HepG2 (cell line): ENCODE results near the gene AKR1C2. TPM values are rescaled to one million over a fixed set of nuclear protein-coding genes. Genes with fewer than 3 reads are reported as not detected.
A peak's percentile ranks its signal among the peaks of the same experiment; 100 is the strongest.

Experiments used
- ATAC-seq: fragments of 200-7000 bp; cut with Tn5 transposase; 3 replicates; pipeline ENCODE4 v1.9.1; 2020; ENCODE audit warnings: mild to moderate bottlenecking, moderate library complexity
- BruUV-seq: library from RNA; stranded (reverse); fragments of 400-500 nt; replicated peaks from 2 replicates; lab custom pipeline; 2021; lab: Mats Ljungman, UMichigan
- CTCF ChIA-PET: fragments of 300-600 bp; formaldehyde crosslinking; extraction: SDS; loops from one replicate; lab custom pipeline; 2021; ENCODE audit warnings: low total read pairs, inconsistent platforms, low intra/inter-chr PET ratio; lab: Yijun Ruan, JAX
- POLR2A ChIA-PET: fragments of 350-600 bp; sonication (Branson Sonifier 250); formaldehyde crosslinking; loops from one replicate; lab custom pipeline; 2020; ENCODE audit warnings: antibody characterized with exemption, inconsistent platforms; lab: Yijun Ruan, JAX
- DNase-seq: peaks from one replicate; pipeline ENCODE4 v3.0.0-alpha.2; 2015; ENCODE audit warnings: low spot score
- FAIRE-seq: peaks from 3 replicates; lab custom pipeline; 2011; peaks lifted over from hg19 to GRCh38; lab: Jason Lieb, UNC
- H2AFZ ChIP-seq: one replicate; pipeline ENCODE4 v1.6.1; 2011; ENCODE audit warnings: low read length, inconsistent platforms
- H3K27ac ChIP-seq: fragments of 300-600 bp; 3 replicates; pipeline ENCODE4 v1.8.0; 2011; ENCODE audit warnings: mixed run types, mild to moderate bottlenecking, mixed read lengths, low read length, inconsistent platforms; ENCODE audit not compliant: insufficient read depth; ENCODE audit errors: extremely low read length
- H3K27me3 ChIP-seq, 2 experiments: fragments of 200-600 bp in 1 of 2; 2 replicates in 1 of 2; 3 replicates in 1 of 2; pipeline versions ENCODE4 v1.6.0 to v1.8.0; 2011; ENCODE audit warnings: low read length in 2 of 2, mild to moderate bottlenecking in 2 of 2, moderate library complexity in 2 of 2, inconsistent platforms in 1 of 2; ENCODE audit not compliant: insufficient read depth in 2 of 2, control insufficient read depth in 1 of 2
- H3K36me3 ChIP-seq, 2 experiments: fragments of 200-600 bp in 1 of 2; replicated peaks in 1 of 2; 2 replicates in 1 of 2; 3 replicates in 1 of 2; pipeline versions ENCODE4 v1.5.1 to v1.8.0; 2011; ENCODE audit warnings: low read length in 2 of 2, inconsistent platforms in 1 of 2; ENCODE audit not compliant: insufficient read depth in 2 of 2, control insufficient read depth in 1 of 2
- H3K4me1 ChIP-seq: 2 replicates; pipeline ENCODE4 v1.5.1; 2012; ENCODE audit warnings: low read length, inconsistent platforms; ENCODE audit not compliant: insufficient read depth
- H3K4me2 ChIP-seq: 2 replicates; pipeline ENCODE4 v1.6.0; 2011; ENCODE audit warnings: low read depth, low read length, inconsistent platforms
- H3K4me3 ChIP-seq, 3 experiments: fragments of 200-600 bp in 1 of 3; sonication (generic), shearing (Covaris generic) in 1 of 3; replicated peaks in 1 of 3; 2 replicates each; pipeline ENCODE4 v1.5.1; 2011 to 2016; ENCODE audit warnings: low read length in 3 of 3, inconsistent platforms in 2 of 3, low read depth in 2 of 3, mild to moderate bottlenecking in 2 of 3, control low read depth in 1 of 3, mixed read lengths in 1 of 3; ENCODE audit not compliant: insufficient read depth in 1 of 3
- H3K79me2 ChIP-seq: one replicate; pipeline ENCODE4 v1.6.1; 2011; ENCODE audit warnings: low read length, inconsistent platforms; ENCODE audit not compliant: insufficient read depth
- H3K9ac ChIP-seq: 2 replicates; pipeline ENCODE4 v1.6.0; 2011; ENCODE audit warnings: mild to moderate bottlenecking, low read depth, low read length, inconsistent platforms; ENCODE audit not compliant: insufficient read depth
- H3K9me3 ChIP-seq: 2 replicates; pipeline ENCODE4 v1.5.1; 2012; ENCODE audit warnings: mild to moderate bottlenecking, low read length
- H4K20me1 ChIP-seq: 2 replicates; pipeline ENCODE4 v1.6.0; 2011; ENCODE audit warnings: inconsistent platforms, mild to moderate bottlenecking, low read length, moderate library complexity; ENCODE audit not compliant: insufficient read depth
- AFF4 ChIP-seq: sonication (generic); formaldehyde crosslinking; IDR thresholded peaks from 2 replicates; pipeline ENCODE4 v1.4.0; 2020; ENCODE audit warnings: missing genetic modification reagents
- HES4 ChIP-seq: sonication (generic); formaldehyde crosslinking; IDR thresholded peaks from 2 replicates; pipeline ENCODE4 v1.9.0; 2021; ENCODE audit warnings: mild to moderate bottlenecking, missing genetic modification reagents, borderline replicate concordance
- RBFOX2 ChIP-seq: fragments of 200-400 bp; formaldehyde crosslinking; IDR thresholded peaks from 2 replicates; pipeline ENCODE4 v1.6.1; 2017; ENCODE audit warnings: low read depth, mild to moderate bottlenecking, low read length
- RBM22 ChIP-seq: fragments of 200-400 bp; formaldehyde crosslinking; optimal IDR thresholded peaks from 2 replicates; pipeline ENCODE3; 2017; ENCODE audit warnings: mild to moderate bottlenecking, low read length, moderate library complexity
- WGBS: methylation state at CpG from one replicate; pipeline ENCODE4 v1.1.6; 2017; ENCODE audit warnings: low lambda C conversion rate; 5-methylcytosine and 5-hydroxymethylcytosine counted together
- in situ Hi-C: cut with HindIII; loops from 2 replicates; pipeline ENCODE4 v1.10.0; 2017; ENCODE audit warnings: low pct_unique_long_range_greater_than_20kb; ENCODE audit not compliant: extremely low pct_ligation_motif_present
- intact Hi-C: fragments of 100-400 bp; cut with micrococcal nuclease; formaldehyde crosslinking; loops from one replicate; pipeline ENCODE4 v1.10.0; 2022; ENCODE audit not compliant: unreplicated experiment
- polyA plus RNA-seq, 8 experiments: library from polyadenylated mRNA; depleted of rRNA in 3 of 8; stranded (reverse) in 7 of 8; unstranded in 1 of 8; fragments of >200 nt; fragmentation: Illumina TruSeq in 4 of 8; extraction: Trizol in 4 of 8; gene quantifications; 2 replicates each; pipeline versions ENCODE4 v1.2.1 to v1.2.3, GENCODE V29; 2011 to 2016; ENCODE audit warnings: low read depth in 4 of 8, missing spikeins in 1 of 8, mixed read lengths in 1 of 8; ENCODE audit not compliant: insufficient read depth in 1 of 8
- total RNA-seq, 5 experiments: library from RNA; depleted of rRNA; stranded (reverse); fragments of >200 nt; fragmentation: Illumina TruSeq; extraction: Trizol; gene quantifications; 2 replicates each; pipeline ENCODE4 v1.2.3, GENCODE V29; 2016; ENCODE audit warnings: low read depth in 1 of 5

Gene AKR1C2
- total and polyA plus RNA-seq, 2 of the 13 experiments (the other 11 are each of a cell fraction or from before 2014, with no cell fraction given): 140 to 900 TPM

GRCh38 chr10:5002013-5002727 is 1.5 kb downstream of the AKR1C2 start:
- H3K9ac ChIP-seq: peak overlapping the region; percentile 55
- in situ Hi-C loops: no loop called here
- POLR2A ChIA-PET: no interaction called here

More at GRCh38 chr10:5002013-5002727, 1.5 kb downstream of the AKR1C2 start:
- Histone ChIP-seq H3K79me2 (peaks cover 16% of the 10 kb centered on the region), H2AFZ (no peak overlapping the region), H3K9me3 (no peaks in the 10 kb centered on the region), H3K4me1 (0 out of 2 replicates have a peak, but pooled peaks cover 15% of the 10 kb centered on the region), H3K4me2 (peak overlapping the region; percentile 63), H3K4me3 (peak overlapping the region; percentile 39 to 61 (median 55); a peak in 5 of 6 replicates), H3K36me3 (peaks cover 0 to 2% of the 10 kb centered on the region in 2 experiments; a peak in 2 of 5 replicates), H4K20me1 (no peaks in the 10 kb centered on the region), H3K27me3 (no peaks in the 10 kb centered on the region), H3K27ac (peak overlapping the region; percentile 34)
- no TSS peak for BruUV-seq
- TF ChIP-seq RBM22: peak; percentile 47
- TF ChIP-seq AFF4 (CRISPR knock-in tag): 0 out of 2 replicates have a peak, but pooled peaks have one; percentile 45
- TF ChIP-seq HES4 (CRISPR knock-in tag): no peak
- TF ChIP-seq RBFOX2: peak; percentile 77
- DNase-seq (no peak), FAIRE-seq (no peak), ATAC-seq (no peak)
- intact Hi-C loops: loop anchor here (1.0 to 2.0 kb wide), 2 partner anchors 18 to 93 kb away; partner anchors contain the start of gene AKR1C3
- CTCF ChIA-PET: no interaction called here
- 73% methylated on average over 2 of the region's 2 CpGs for WGBS
